Ovary (tissue), 9 donors: ENCODE measurements around the gene HECTD1. TPM values are rescaled to one million over a fixed set of nuclear protein-coding genes. Genes with fewer than 3 reads are reported as not detected.
A peak's percentile ranks its signal among the peaks of the same experiment; 100 is the strongest.
"Not testable (repeated sequence)": the region's sequence is repeated elsewhere in the genome, so short reads cannot be mapped to it uniquely, and the experiment has no call there.

Source experiments
- DNase-seq, 5 donors: peaks; one replicate each; pipeline ENCODE4 v3.0.0-alpha.2; 2019 to 2020
- H3K27ac ChIP-seq, 2 donors: fragments of 200-600 bp; one replicate each; pipeline versions ENCODE4 v1.5.1 to v1.8.0; 2019 to 2022
- H3K27me3 ChIP-seq: fragments of 200-600 bp; one replicate; pipeline ENCODE4 v1.8.0; 2022
- H3K36me3 ChIP-seq: fragments of 200-600 bp; sonication (generic); one replicate; pipeline ENCODE4 v1.5.1; 2019
- H3K4me1 ChIP-seq: one replicate; pipeline ENCODE4 v1.8.1; 2013; ENCODE audit warnings: mild to moderate bottlenecking, moderate library complexity; ENCODE audit not compliant: insufficient read depth
- H3K4me3 ChIP-seq: fragments of 200-600 bp; sonication (generic); one replicate; pipeline ENCODE4 v1.5.1; 2017
- H3K9me3 ChIP-seq, 2 donors: fragments of 200-600 bp in 1 of 2; sonication (generic) in 1 of 2; one replicate each; pipeline versions ENCODE4 v1.5.1 to v1.8.1; 2013 to 2019; ENCODE audit warnings: mild to moderate bottlenecking in 1 of 2, moderate library complexity in 1 of 2
- CTCF ChIP-seq, 3 donors: fragments of 450-650 bp in 2 of 3; fragments of 200-600 bp in 1 of 3; IDR thresholded peaks; one replicate each; pipeline versions ENCODE4 v1.5.1 to v1.8.0; 2016 to 2022; ENCODE audit warnings: antibody characterized with exemption in 3 of 3, mild to moderate bottlenecking in 1 of 3
- EP300 ChIP-seq: sonication (generic); formaldehyde crosslinking; IDR thresholded peaks from one replicate; pipeline ENCODE4 v1.6.1; 2017; ENCODE audit warnings: antibody characterized with exemption
- POLR2A ChIP-seq: fragments of 450-650 bp; IDR thresholded peaks from one replicate; pipeline ENCODE4 v1.6.1; 2017; ENCODE audit warnings: antibody characterized with exemption, mild to moderate bottlenecking, moderate library complexity
- WGBS, 3 donors: extraction: QIAGEN DNeasy Blood & Tissue Kit in 1 of 3; methylation state at CpG; one replicate each; pipeline versions ENCODE4 v1.1.5 to v1.1.7; 2013 to 2017; 5-methylcytosine and 5-hydroxymethylcytosine counted together
- intact Hi-C, 4 donors: fragments of 100-400 bp; cut with DNase I; formaldehyde crosslinking; loops; one replicate each; pipeline versions ENCODE4 v1.11.0 to v1.15.1; 2022 to 2023
- polyA plus RNA-seq, 2 donors: library from polyadenylated mRNA; stranded (reverse); fragments of 200-250 nt in 1 of 2; fragments of 350-450 nt in 1 of 2; fragmentation: Illumina TruSeq in 1 of 2; extraction: RNeasy Lipid Tissue Mini Kit (QIAGEN cat#74804) in 1 of 2; gene quantifications; one replicate each; pipeline ENCODE4 v1.2.3, GENCODE V29; 2013 to 2014
- total RNA-seq, 7 donors: library from RNA; depleted of rRNA in 2 of 7; stranded (reverse); fragments of >200 nt in 2 of 7; fragmentation: NEBNext Ultra II Directional in 3 of 7; extraction: Animal tissue kit (Norgen Biotek cat#: 25700) in 3 of 7; gene quantifications; one replicate each; pipeline versions ENCODE4 v1.1.0 to v1.2.4, GENCODE V29; 2016 to 2023
- donor health status: DM: no; HTN: no; CAD: no; lungs with moderate emphysema.
- donor health status: DM: no; HTN: no; CAD: no.
- donor health status: Bipolar disorder and iron deficiency.
- donor health status: DM: yes; HTN: yes; CAD: no.
- donor health status: DM: no; HTN: no; CAD: no.
- donor health status: DM: yes; HTN: yes; CAD: no.

Gene HECTD1
- total and polyA plus RNA-seq, 9 donors = 59.7 to 186 (median 144) TPM

DNA sequence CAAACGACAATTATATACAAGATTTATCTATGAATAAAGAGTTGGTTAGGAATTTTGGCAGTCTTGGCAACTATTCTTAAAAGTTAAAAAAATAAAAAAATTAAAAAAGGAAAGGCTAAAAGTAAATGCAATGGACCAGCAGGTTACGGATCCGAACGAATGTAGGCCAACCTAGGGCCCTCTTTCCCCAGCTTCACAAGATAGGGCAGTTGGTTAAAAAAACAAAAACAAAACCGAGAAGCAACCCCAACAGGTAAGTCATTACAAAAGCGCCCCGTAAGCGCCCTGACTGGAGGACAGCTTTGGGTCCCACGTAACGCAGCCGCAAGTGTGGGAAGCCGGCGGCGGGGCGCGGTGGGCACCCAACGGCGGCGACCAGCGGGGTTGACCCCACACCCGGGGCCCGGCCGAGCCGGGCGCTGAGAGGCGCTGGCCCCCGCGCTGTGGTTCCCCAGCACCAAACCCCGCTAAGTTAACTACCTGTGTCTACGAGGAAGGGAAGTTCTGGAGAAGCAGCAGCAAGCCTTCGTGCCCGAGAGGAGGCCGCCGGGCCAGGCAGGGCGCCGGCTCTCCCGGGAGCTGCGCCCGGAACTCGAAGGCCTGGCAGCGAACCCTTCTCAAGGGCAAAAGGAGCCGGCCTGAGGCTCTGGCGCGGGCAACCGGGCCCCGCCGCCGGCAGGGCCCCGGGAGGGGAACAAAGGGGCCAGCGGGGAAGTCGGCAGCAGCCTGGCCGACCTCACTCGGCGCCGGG lies 882 bp downstream of the HECTD1 start:
- intact Hi-C loops = loop anchor here in 2 of 4 donors (10.0 kb wide), 2 partner anchors 138 to 148 kb away; no protein-coding TSS in a partner anchor
- H3K27me3 ChIP-seq = no peaks in the 10 kb centered on the region
- DNase-seq = peak in 2 of 5 donors; percentile 36 to 44
- peaks cover 3% of the 10 kb centered on the region for H3K4me1 ChIP-seq
- peak overlapping the region; percentile 98 to 99 for H3K27ac ChIP-seq
- TF ChIP-seq EP300 = no peak
- no peak for TF ChIP-seq CTCF (IDR thresholded peaks at IDR 0.05)
- TF ChIP-seq POLR2A = no peak
- H3K36me3 ChIP-seq = no peaks in the 10 kb centered on the region
- no peaks in the 10 kb centered on the region for H3K9me3 ChIP-seq
- 0 to 1% (median 0%) methylated on average over 49 to 55 of the region's 55 CpGs for WGBS, 3 donors
- H3K4me3 ChIP-seq = peak overlapping the region; percentile 83

DNA sequence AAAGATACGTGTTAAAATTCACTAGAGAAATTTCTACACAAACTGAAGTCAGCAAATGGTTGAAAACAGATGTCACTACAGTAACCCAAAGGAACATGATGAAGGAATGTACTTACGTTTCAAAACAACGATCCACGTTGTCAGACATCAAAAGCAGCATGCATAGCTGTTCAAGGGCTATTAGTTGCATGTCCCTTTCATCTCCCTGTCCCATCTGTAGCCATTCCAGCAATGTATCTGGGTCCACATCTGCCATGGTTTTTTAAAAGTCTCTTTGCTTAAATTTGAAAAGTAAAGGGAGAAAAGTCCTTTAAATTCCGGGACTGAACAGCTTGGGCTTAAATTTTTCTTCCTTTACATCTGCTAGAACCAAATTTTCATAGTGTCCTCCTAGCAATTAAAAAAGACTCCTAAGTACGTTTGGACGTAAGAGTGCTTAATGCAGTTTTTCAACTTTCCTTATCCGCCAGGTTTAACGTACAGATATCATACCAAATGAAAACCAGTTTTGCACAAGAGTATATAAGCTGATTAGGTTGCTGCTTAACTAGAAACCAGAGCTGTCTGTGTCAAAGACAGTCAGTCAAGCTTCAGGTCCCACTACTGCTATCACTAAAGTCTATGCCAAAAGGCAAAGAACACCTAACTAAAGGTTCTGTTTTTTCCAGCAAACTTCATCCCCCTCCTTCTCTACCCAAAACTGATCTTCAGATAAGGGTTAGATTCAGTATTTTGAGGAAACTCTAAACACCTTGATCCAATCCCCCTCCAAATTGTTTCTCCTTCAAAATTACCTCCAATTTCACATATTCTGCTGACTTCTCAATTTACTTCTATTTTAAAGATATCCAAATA lies 1.7 kb downstream of the HECTD1 start:
- H3K9me3 ChIP-seq = no peaks in the 10 kb centered on the region
- no peaks in the 10 kb centered on the region for H3K27me3 ChIP-seq
- peaks cover 3% of the 10 kb centered on the region for H3K4me1 ChIP-seq
- TF ChIP-seq POLR2A = no peak
- TF ChIP-seq EP300 = no peak
- no peak for TF ChIP-seq CTCF (IDR thresholded peaks at IDR 0.05)
- no peaks in the 10 kb centered on the region for H3K36me3 ChIP-seq
- peak overlapping the region; percentile 83 for H3K4me3 ChIP-seq
- intact Hi-C loops = loop anchor here in 2 of 4 donors (10.0 kb wide), 2 partner anchors 139 to 149 kb away; no protein-coding TSS in a partner anchor
- DNase-seq = no peak
- H3K27ac ChIP-seq = peak overlapping the region; percentile 98 to 99
- WGBS, 3 donors = 3 to 5% (median 4%) methylated on average over 9 of the region's 9 CpGs

- DNase-seq = no peak
- TF ChIP-seq POLR2A = no peak
- no peak for TF ChIP-seq CTCF (IDR thresholded peaks at IDR 0.05)
- TF ChIP-seq EP300 = no peak
- no peaks in the 10 kb centered on the region for H3K27me3 ChIP-seq
- H3K4me1 ChIP-seq = peaks cover 3% of the 10 kb centered on the region
- no peak overlapping the region for H3K27ac ChIP-seq
- no peaks in the 10 kb centered on the region for H3K9me3 ChIP-seq
- intact Hi-C loops = loop anchor here in 2 of 4 donors (10.0 kb wide), 2 partner anchors 140 to 150 kb away; no protein-coding TSS in a partner anchor
- WGBS, 3 donors = 13 to 26% (median 13%) methylated on average over 3 of the region's 3 CpGs
- H3K36me3 ChIP-seq = no peaks in the 10 kb centered on the region
- H3K4me3 ChIP-seq = peak overlapping the region; percentile 83
These were observed 2.7 kb downstream of the HECTD1 start for GRCh38 chr14:31204593-31205534.

DNA sequence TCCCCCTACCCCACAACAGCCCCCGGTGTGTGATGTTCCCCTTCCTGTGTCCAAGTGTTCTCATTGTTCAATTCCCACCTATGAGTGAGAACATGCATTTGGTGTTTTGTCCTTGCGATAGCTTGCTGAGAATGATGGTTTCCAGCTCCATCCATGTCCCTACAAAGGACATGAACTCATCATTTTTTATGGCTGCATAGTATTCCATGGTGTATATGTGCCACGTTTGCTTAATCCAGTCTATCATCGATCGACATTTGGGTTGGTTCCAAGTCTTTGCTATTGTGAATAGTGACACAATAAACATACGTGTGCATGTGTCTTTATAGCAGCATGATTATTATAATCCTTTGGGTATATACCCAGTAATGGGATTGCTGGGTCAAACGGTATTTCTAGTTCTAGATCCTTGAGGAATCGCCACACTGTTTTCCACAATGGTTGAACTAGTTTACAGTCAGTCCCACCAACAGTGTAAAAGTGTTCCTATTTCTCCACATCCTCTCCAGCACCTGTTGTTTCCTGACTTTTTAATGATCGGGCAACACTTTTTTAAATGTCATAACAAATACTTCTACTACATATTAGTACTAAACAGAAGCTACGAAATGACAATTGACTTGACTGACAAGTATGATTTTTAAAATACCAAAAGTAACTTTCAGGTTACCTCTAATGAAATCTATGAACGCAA lies 3.5 kb downstream of the HECTD1 start:
- DNase-seq, H3K4me1 ChIP-seq, H3K27me3 ChIP-seq, H3K36me3 ChIP-seq, H3K4me3 ChIP-seq, H3K9me3 ChIP-seq, H3K27ac ChIP-seq: not testable (repeated sequence)
- intact Hi-C loops = loop anchor here in 2 of 4 donors (10.0 kb wide), 2 partner anchors 141 to 151 kb away; no protein-coding TSS in a partner anchor
- WGBS, 3 donors = 92 to 96% (median 94%) methylated on average over 11 of the region's 11 CpGs
